Panc1 (cell line): ENCODE data around the gene SLC1A2. TPM values are rescaled to one million over a fixed set of nuclear protein-coding genes. Genes with fewer than 3 reads are reported as not detected.

Experiments
- ATAC-seq: fragments of 200-7000 bp; cut with Tn5 transposase; 2 replicates; pipeline ENCODE4 v1.9.1; 2020; ENCODE audit warnings: mild to moderate bottlenecking, moderate library complexity
- BruUV-seq: library from RNA; stranded (reverse); fragments of 400-500 nt; replicated peaks from 2 replicates; lab custom pipeline; 2021; lab: Mats Ljungman, UMichigan
- CTCF ChIA-PET: fragments of 300-600 bp; sonication (Branson Sonifier 250); formaldehyde crosslinking; loops from one replicate; lab custom pipeline; 2022; ENCODE audit warnings: antibody characterized with exemption; lab: Charles Lee
- POLR2A ChIA-PET: fragments of 300-600 bp; sonication (Branson Sonifier 250); formaldehyde crosslinking; loops from one replicate; lab custom pipeline; 2022; ENCODE audit warnings: antibody characterized with exemption; lab: Charles Lee
- DNase-seq: peaks from one replicate; pipeline ENCODE4 v3.0.0-alpha.2; 2010; ENCODE audit warnings: low read depth, low spot score
- H3K27ac ChIP-seq: 2 replicates; pipeline ENCODE4 v1.5.1; 2011; ENCODE audit warnings: mild to moderate bottlenecking, low read length, inconsistent platforms
- H3K27me3 ChIP-seq: fragments of 200-500 bp; sonication (Bioruptor generic); 2 replicates; pipeline ENCODE4 v1.6.0; 2014; ENCODE audit warnings: low read length, inconsistent platforms; ENCODE audit not compliant: control insufficient read depth, insufficient read depth
- H3K36me3 ChIP-seq: fragments of 200-500 bp; sonication (Bioruptor generic); 2 replicates; pipeline ENCODE4 v1.5.1; 2014; ENCODE audit warnings: inconsistent platforms, mild to moderate bottlenecking, low read length, moderate library complexity; ENCODE audit not compliant: control insufficient read depth, insufficient read depth
- H3K4me1 ChIP-seq: 2 replicates; pipeline ENCODE4 v1.5.1; 2011; ENCODE audit warnings: inconsistent platforms, mild to moderate bottlenecking, low read length, moderate library complexity; ENCODE audit not compliant: control insufficient read depth, insufficient read depth
- H3K4me3 ChIP-seq, 2 experiments: 2 replicates each; pipeline ENCODE4 v1.5.1; 2011 to 2012; ENCODE audit warnings: low read depth in 2 of 2, low read length in 2 of 2, mild to moderate bottlenecking in 2 of 2, inconsistent platforms in 1 of 2, moderate library complexity in 1 of 2
- H3K9me3 ChIP-seq: fragments of 200-500 bp; sonication (Bioruptor generic); 2 replicates; pipeline ENCODE4 v1.5.1; 2014; ENCODE audit warnings: low read depth, mild to moderate bottlenecking, inconsistent platforms, low read length, moderate library complexity; ENCODE audit not compliant: control insufficient read depth, insufficient read depth
- POLR2AphosphoS5 ChIP-seq: IDR thresholded peaks from 2 replicates; pipeline ENCODE4 v1.6.1; 2012; ENCODE audit warnings: mild to moderate bottlenecking, low read depth, low read length, moderate library complexity
- REST ChIP-seq, 2 experiments: IDR thresholded peaks; 2 replicates each; pipeline ENCODE4 v1.6.1; 2011 to 2012; ENCODE audit warnings: low read depth in 2 of 2, control low read depth in 1 of 2, low read length in 1 of 2, mild to moderate bottlenecking in 1 of 2, moderate library complexity in 1 of 2; ENCODE audit not compliant: insufficient read depth in 1 of 2
- SIN3A ChIP-seq: IDR thresholded peaks from 2 replicates; pipeline ENCODE4 v1.6.1; 2012; ENCODE audit warnings: low read depth, mild to moderate bottlenecking, low read length, moderate library complexity, borderline replicate concordance; ENCODE audit not compliant: insufficient read depth
- TCF7L2 ChIP-seq: IDR thresholded peaks from 2 replicates; pipeline ENCODE4 v1.6.1; 2011; ENCODE audit warnings: mild to moderate bottlenecking, low read depth, low read length, inconsistent platforms
- in situ Hi-C: cut with HindIII; loops from 2 replicates; pipeline ENCODE4 v1.10.0; 2016; ENCODE audit warnings: low sequenced_read_pairs, low pct_unique_long_range_greater_than_20kb
- intact Hi-C: fragments of 100-400 bp; cut with micrococcal nuclease; formaldehyde crosslinking; loops from one replicate; pipeline ENCODE4 v1.10.0; 2022; ENCODE audit not compliant: unreplicated experiment
- total RNA-seq: library from RNA; stranded (reverse); gene quantifications from one replicate; pipeline ENCODE4 v1.2.1, GENCODE V29; 2021; ENCODE audit not compliant: unreplicated experiment
- TF ChIP-seq, protein P1 (sequence below): fragments of 450-650 bp; IDR thresholded peaks from 2 replicates; pipeline ENCODE4 v1.5.1; 2017; ENCODE audit warnings: mild to moderate bottlenecking

The SLC1A2 gene
- total RNA-seq, 1 experiment from 2014 or later = 0.21 TPM

GRCh38 chr11:35303596-35304385 is 115.6 kb downstream of the SLC1A2 start:
- peak overlapping the region; percentile 18; the same call in 1 of the 2 replicates for H3K27ac ChIP-seq
- H3K27me3 ChIP-seq = no peaks in the 10 kb centered on the region
- in situ Hi-C loops = no loop called here
- ChIA-PET CTCF (no interaction called here), POLR2A (no interaction called here)
- DNase-seq (no peak), ATAC-seq (no peak)
- intact Hi-C loops = no loop called here
- H3K9me3 ChIP-seq = no peaks in the 10 kb centered on the region
- TF ChIP-seq REST (IDR thresholded peaks at IDR 0.05; ENCODE audit: insufficient read depth in 1 of 2, low read depth in 2 of 2, low read length in 1 of 2) (no peak), SIN3A (no peak), TCF7L2 (no peak), POLR2AphosphoS5 (no peak)
- TF ChIP-seq, protein P1, sequence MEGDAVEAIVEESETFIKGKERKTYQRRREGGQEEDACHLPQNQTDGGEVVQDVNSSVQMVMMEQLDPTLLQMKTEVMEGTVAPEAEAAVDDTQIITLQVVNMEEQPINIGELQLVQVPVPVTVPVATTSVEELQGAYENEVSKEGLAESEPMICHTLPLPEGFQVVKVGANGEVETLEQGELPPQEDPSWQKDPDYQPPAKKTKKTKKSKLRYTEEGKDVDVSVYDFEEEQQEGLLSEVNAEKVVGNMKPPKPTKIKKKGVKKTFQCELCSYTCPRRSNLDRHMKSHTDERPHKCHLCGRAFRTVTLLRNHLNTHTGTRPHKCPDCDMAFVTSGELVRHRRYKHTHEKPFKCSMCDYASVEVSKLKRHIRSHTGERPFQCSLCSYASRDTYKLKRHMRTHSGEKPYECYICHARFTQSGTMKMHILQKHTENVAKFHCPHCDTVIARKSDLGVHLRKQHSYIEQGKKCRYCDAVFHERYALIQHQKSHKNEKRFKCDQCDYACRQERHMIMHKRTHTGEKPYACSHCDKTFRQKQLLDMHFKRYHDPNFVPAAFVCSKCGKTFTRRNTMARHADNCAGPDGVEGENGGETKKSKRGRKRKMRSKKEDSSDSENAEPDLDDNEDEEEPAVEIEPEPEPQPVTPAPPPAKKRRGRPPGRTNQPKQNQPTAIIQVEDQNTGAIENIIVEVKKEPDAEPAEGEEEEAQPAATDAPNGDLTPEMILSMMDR = no peak
- H3K36me3 ChIP-seq = no peaks in the 10 kb centered on the region
- peaks cover 5% of the 10 kb centered on the region; the same call in 1 of the 2 replicates for H3K4me1 ChIP-seq
- no peak overlapping the region for H3K4me3 ChIP-seq
- BruUV-seq = no TSS peak

DNA sequence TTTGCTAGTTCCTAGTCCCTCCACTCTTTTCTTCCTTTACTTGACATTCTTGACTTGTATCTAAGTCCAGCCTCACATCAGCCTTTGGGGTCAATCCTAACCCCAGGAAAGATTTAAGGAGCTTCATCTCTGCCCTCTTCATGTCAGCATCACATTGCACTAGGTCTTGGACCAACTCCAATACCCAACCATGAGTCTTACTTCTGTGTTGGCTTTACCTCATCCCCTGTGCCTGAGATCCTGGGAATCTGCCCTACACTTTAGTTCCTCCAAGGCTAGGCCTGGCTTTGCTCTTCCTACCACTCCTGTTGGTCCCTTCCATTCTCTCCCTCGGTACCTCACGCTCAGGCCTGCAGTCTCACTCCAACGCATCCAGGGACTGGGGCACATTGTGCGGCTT is 117.0 kb downstream of the SLC1A2 start:
- no peak for TF ChIP-seq REST (IDR thresholded peaks at IDR 0.05; ENCODE audit: insufficient read depth in 1 of 2, low read depth in 2 of 2, low read length in 1 of 2)
- no peak for TF ChIP-seq TCF7L2
- TF ChIP-seq POLR2AphosphoS5 = no peak
- no peak for TF ChIP-seq SIN3A
- TF ChIP-seq, protein P1 = no peak
- POLR2A ChIA-PET = no interaction called here
- Histone ChIP-seq H3K9me3 (no peaks in the 10 kb centered on the region), H3K27me3 (no peaks in the 10 kb centered on the region), H3K27ac (no peak overlapping the region), H3K4me1 (peaks cover 5% of the 10 kb centered on the region; the same call in 1 of the 2 replicates), H3K4me3 (no peak overlapping the region), H3K36me3 (no peaks in the 10 kb centered on the region)
- BruUV-seq = no TSS peak
- in situ Hi-C loops (no loop called here), intact Hi-C loops (no loop called here)
- DNase-seq (no peak), ATAC-seq (no peak)
- CTCF ChIA-PET = no interaction called here
